Suppressor macrophage treated with lipopolysaccharide for 4 hours (primary cell): Measurements from ENCODE around the gene SFMBT1.
A peak's percentile ranks its signal among the peaks of the same experiment; 100 is the strongest.

Experiments
- DNase-seq: peaks from one replicate; pipeline ENCODE4 v3.0.0-alpha.2; 2020

The SFMBT1 gene

DNA sequence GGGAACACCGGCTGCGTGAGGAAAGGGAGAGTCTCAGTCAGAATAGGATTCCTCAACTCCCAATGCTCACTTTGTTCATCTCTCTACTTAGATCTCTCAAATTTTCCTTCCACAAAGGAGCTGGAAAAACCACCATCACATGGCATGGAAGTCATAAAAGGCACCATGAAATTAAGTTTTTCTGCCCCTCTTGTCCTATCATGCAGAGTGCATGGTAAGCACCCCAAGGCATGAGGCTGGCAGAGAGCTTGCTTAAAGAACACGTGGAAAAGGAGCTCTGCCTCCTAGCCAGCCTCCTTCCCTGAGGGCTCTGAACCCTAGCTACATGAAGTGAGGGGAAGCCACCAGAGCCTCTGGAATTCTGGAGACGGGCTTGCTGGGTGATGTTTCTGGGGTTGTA is 166.3 kb downstream of the SFMBT1 start:
- DNase-seq, result no peak

- no peak for DNase-seq
Measured at GRCh38 chr3:52879090-52879489, 166.8 kb downstream of the SFMBT1 start.

GRCh38 chr3:52877085-52877484 is 168.8 kb downstream of the SFMBT1 start:
- no peak for DNase-seq

DNA sequence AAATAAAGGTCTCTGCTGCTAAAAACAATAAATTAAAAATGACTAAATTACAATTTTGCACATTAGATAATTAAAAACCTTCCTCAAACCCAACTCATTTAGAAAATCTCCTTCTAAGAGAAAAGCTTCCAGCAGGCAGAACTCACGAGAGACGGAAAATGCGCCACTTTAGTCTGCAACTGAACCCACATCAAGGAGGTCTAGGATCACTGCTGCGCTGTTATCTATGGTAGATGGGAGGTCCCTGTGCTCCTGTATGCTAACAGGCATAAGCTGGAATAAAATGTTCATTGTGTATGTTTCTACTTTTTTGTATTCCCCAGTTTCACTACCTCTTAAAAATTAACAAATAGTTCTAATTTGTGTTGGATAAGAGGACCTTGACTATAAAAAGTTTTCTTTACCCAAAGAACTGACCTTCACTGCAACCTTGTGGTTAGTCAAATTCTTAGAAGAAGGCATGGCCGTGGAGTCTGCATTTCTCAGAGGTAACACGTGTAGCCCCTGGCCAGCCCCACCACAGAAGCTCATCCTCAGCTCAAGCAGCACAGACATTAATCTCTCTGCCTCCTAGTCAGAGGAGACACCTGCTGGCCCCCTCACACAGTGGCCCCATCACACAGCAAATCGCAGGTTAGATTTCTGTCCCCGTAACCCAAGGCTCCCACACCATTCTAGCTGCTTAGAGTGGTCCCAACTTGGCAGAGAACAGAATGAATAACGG is 170.8 kb downstream of the SFMBT1 start:
- no peak for DNase-seq

DNA sequence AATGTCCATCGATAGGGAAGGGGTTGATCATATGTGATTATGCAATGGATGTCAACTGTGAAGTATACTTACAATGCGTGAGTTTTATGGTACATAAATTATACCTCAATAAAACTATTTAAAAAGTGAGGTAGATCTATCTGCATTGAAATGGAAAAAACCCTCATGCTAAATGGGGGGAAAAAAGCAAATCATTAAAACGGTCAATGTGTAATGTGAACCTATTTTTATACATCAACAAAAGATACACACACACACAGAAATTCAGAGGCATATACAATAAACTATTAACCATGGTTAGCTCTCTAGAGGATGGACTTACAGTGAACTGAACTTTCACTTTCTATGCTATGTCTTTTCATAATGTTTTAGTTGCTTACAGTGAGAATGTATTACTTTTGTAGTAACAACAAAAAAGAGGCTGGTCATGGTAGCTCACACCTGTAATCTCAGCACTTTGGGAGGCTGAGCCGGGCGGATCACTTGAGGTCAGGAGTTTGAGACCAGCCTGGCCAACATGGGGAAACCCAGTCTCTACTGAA is 171.6 kb downstream of the SFMBT1 start:
- no peak for DNase-seq

DNA sequence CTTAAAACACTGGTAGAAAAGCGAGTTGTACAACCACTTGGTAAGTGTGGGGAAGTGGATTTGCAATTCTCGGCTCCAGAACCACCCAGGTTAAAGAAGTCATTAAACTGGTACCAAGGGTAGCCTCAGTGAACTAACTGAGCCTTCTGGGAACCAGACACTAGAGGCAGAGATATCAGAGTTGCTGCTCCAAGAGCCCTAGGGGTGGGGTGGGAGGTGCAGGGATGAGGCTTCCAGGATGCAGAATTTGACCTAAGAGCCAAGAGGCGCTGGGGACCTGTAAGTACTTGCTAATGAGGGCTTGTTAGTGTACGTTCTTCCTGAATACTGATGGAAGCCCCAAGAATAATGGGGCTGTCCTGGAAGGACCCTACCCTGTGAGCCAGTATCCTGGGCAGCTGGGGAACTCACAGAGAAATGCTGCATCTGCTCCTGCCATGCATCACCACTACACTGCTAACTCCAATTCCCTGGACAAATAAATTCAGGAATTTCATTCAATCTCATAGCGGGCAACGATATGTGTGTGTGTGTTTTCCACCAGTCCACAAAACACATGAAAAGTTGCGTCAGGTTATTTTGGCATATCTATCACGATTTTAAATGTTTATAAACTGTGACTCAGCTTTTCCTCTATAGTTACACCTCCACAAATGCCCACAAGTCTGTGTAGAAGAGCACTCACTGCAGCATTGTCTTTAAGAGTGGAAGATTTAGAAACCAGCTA is 172.3 kb downstream of the SFMBT1 start:
- no peak for DNase-seq

DNA sequence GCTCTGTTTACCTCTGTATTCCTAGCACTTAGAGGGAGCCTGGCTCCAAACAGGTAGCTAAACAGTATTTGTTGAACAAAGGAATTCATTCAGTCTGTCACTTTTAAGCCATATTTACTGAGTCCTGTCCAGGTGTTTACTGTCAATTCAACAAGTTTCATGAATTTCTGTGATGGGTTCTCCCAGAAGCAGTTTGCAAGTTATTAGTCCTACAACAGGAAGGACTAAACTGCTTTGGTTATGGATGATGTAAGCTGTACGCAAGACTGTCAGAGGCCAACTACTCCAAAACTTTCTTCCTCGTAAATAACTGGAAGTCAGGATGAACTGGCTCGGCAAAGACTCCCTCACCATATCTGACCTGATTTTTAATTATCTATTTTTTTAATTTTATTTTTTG is 173.6 kb downstream of the SFMBT1 start:
- peak; percentile 19 for DNase-seq

DNA sequence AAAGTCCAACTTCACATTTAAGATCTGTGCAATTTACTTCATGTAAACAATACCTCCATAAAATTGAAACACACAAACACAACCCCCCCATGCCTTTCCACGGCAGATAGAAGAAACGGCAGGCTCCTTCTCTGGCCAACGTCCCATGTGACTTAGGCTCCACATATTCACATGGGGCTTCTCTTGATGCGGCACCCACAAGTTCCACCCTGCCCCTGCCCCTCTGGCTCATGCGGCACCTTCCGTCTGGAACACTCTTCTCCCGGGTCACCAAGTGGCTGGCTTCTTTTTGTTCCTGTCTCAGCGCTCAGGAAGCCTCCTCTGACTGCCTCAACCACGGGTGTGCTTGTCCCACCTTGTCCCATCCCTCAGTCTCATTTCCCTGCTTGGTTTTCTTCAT is 174.1 kb downstream of the SFMBT1 start:
- DNase-seq, result no peak

DNA sequence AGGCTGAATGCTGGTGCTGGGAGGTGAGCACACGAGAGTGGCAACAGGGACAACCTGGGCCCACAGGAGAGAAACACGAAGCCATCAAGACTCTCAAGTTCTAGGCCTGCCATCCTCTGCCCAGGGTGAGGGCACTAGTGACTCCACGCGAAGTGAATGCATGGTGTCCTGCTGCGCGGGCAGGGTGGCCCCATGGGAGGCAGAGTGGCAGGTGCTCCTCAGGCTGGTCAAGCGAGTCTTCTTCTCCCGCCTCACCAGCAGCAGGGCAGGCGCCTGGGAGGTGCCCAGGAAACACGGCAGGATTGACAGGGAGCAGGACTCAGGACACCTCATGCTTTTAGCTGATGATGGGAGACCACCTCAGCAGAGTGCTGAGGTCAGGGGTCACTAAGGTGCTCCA is 175.4 kb downstream of the SFMBT1 start:
- no peak for DNase-seq

GRCh38 chr3:52866427-52866826 is 179.4 kb downstream of the SFMBT1 start:
- DNase-seq, result no peak

DNA sequence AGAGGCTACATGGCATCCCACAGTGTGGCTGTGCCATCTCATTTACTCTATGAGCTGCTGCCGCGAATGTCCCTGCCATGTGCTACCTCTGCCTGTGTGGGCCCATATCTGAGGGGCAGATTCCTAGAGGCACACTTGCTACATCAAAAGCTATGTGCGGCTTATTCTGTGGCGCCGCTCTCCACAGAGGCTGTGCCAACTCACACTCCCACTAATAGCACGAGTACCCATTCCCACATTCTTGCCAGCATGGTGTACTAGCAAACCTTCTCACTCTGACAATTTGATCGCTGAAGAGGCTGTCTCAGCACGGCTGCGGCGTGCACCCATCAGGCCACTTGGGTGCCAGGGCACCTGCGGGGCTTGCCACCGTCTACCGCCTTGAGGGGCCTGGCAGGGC is 179.9 kb downstream of the SFMBT1 start:
- DNase-seq, result no peak

GRCh38 chr3:52860424-52860768 is 185.5 kb downstream of the SFMBT1 start:
- no peak for DNase-seq

GRCh38 chr3:52859686-52860423 is 186.0 kb downstream of the SFMBT1 start:
- DNase-seq, result no peak

DNA sequence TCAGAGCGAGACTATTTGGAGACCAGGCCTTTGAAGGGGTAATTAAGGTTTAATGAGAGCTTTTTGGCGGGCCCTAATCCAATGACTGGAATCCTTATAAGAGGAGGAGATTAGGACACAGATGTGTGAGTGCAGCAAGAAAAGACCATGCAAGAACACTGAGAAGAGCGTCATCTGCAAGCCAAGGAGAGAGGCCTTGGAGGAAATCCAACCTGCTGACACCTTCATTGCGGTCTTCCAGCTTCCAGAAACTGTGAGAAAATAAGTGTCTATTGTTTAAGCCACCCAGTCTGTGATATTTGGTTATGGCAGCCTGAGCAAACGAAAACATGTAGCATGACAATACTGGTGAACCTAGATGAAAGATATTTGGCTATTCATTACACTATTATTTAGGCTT is 188.0 kb downstream of the SFMBT1 start:
- no peak for DNase-seq

DNA sequence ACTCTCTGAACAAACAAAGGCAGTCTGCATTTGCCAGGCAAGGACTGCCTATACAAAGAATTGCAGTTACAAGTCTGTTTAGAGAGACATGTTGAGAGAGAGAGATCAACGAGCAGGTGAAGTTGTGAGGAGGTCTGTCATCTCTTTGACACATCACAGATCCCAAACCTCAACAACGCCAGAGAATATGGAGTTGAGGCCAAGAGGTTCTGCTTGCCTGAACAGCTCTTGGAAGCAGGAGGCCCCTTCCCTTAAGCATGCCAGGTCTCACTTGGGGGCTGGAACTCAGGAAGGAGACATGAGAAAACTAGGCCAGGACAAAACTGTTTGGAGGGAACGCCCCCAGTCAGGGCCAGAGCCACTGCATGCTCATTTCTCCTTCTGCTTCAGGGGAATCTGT is 188.7 kb downstream of the SFMBT1 start:
- no peak for DNase-seq

DNA sequence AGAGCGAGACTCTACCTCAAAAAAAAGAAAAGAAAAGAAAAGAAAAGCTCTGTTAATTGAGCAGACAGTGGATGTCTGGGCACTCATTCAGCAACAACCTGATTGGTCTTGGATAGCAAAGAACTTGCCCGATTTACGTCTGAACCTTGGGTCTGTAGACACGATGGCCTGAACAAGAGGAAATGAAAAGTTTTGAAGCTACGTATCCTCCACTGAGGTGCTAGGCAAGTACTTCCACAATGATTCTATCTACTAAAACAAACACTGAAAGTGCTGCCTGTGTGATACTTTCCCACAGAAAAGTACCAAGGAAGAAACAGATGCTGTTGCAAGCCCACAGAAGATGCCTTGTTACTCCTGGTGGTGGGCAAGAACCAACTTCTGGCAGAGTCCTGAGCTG is 189.2 kb downstream of the SFMBT1 start:
- no peak for DNase-seq

DNA sequence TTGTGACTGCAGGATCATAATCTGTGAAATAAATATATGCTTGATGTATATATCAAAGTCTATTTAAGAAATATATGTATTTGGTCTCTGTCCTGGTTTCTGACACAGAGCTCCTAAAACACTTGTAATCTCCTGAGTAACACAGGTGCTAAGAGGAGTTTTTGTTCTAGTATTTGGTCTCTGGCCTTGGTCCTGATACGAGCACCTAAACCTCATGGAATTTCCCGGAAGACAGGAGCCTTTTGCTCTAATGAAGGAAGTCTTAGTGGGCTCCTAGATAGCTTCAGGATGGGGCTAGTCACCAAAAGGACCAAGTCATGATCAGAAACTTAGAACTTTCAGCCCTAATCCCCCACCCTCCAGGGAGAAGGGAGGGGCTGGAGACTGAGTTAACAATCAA is 191.9 kb downstream of the SFMBT1 start:
- DNase-seq, result no peak
